HG02852 (cell line): ENCODE results near the gene GOLT1A.

Source experiments
- ATAC-seq: cut with Tn5 transposase; IDR thresholded peaks from one replicate; pipeline ENCODE4 v1.9.1; 2021; ENCODE audit warnings: mild to moderate bottlenecking, moderate library complexity; ENCODE audit not compliant: unreplicated experiment

Gene GOLT1A

DNA sequence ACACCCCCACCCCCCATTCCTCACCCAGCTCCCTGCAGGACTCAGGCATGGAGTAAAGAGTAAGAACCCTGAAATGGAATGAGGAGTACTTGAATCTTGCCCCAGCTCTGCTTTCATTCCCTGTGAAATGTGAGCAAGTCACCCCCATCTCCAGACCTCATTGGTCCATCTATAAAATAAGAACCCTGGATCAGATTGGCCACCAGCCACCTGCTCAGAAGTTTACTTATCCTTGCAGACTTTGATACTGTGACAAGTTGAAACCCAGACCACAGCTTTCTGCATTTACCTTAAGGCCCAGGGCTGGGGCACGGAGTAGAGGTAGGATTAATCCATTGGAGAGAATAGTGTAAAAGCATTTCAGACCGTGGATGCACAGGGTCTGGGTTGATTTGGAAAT lies 19.7 kb downstream of the GOLT1A start:
- no peak for ATAC-seq

DNA sequence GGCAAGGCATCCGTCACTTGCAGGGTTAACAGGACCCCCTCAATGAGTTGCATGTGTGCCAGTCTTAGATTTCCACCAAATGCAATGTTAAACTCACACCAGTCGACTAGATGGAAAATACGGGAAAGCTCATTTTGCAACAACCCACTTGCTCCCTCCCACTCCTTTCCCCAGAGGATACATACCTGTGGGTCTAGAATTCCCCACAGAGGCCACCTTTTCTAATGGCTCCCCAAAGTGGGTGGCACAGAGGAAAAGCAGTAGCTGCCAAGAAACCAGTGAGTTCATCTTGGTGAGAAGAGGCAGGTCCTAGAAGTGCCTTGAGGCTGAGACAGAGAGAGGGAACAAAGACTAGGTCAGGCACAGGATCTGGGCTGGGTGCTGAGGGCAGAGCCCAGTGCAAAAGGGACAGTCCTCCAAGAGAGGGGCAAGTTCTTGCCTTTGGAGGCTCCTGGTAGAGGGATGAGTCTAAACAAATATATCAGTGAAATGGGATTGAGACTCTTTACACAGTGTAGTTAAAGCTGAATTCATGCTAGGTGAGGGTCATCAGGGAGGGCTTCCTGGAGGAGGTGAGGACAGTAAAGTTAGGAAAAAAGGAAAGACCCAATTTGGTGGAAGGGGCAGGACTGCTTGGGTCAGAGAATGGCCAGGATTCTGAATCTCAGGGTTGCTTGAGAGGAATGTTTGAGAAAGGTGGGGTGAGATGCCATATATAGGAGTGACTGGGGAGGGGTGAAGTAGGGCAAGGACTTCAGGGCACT lies 21.0 kb downstream of the GOLT1A start:
- ATAC-seq, result no peak

DNA sequence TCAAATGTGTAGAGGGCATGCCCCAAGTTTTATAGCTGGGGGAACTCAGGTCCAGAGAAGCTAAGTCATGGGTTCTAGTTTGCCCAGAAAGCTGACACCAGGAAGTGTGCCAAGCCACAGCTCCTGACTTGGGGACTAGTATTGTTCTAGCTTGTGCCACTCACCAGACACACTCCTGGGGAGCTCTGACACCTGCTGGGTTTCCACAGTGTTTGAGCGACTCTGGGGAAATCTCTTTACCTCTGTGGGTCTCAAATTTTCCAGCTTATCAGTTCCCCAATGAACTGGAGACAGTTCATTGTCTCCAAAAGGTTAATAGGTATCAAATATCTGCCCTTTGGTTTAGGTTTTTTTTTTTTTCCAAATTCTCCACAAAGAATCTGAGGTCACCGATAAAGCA lies 21.7 kb downstream of the GOLT1A start:
- no peak for ATAC-seq

DNA sequence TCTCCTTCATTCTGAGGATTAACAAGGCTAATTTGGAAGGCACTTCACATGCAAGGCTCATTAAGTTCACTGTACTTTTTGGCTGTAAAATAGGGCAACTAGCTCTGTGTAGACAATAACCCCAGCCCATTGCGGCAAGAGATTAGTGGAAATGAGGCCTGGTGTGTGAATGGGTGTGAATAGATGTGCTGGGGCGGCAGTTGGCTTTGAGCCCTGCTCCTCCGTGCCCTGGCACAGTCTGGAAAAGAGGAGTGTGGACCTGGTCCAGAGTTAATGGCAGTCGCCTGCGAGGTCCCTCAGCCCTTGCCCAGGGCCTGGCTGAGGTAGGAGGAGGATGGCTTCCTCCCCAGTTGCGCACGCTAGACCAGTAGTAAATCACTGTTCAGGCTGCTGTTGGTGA lies 22.3 kb downstream of the GOLT1A start:
- ATAC-seq, result no peak

DNA sequence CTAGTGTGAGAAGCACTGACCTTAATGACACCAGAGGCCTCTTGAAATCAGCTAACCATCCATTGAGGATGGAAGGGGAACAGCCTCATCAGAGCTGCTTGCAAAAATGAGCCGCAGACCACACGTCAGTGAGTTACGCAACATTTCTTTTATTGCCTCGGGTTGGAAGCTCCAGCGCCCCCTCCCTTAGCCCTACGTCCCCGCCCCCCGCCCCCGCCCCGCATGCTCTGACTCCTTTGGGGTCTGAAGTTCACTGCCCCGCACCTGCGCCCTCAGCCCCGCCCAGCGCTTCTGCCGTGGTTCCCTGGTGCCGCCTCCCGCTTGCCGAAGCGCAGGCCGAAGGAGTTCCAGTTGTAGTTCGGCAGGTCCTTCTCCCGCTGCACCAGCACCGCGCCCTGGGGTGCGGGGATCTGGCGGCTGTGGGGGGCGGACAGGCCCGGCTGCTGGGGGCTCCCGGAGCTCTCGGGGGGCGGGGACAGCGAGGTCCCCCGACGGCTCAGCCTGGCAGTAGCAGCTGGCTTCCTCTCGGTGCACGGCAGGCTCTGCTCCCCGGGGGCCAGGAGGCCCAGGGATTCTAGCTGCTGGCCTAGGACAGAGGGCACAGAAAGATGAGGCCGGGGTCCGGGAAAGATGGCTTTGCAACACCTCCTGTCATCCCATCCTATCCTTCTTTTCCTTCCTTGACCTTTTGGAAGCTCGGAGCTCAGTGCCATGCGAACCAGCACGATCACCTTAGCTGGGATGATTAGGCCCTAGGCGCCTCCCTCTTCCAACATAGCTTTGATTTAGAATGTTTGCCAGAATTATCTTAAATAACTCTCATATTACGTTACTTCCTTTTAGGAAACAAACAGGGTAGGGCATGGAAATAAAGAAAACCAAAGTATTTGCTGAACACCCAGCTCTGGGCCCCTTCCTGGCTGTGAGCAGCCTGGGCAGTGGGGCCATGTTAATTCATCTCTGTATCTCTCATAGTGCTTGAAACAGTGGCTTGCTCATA lies 23.3 kb downstream of the GOLT1A start:
- ATAC-seq, result no peak

DNA sequence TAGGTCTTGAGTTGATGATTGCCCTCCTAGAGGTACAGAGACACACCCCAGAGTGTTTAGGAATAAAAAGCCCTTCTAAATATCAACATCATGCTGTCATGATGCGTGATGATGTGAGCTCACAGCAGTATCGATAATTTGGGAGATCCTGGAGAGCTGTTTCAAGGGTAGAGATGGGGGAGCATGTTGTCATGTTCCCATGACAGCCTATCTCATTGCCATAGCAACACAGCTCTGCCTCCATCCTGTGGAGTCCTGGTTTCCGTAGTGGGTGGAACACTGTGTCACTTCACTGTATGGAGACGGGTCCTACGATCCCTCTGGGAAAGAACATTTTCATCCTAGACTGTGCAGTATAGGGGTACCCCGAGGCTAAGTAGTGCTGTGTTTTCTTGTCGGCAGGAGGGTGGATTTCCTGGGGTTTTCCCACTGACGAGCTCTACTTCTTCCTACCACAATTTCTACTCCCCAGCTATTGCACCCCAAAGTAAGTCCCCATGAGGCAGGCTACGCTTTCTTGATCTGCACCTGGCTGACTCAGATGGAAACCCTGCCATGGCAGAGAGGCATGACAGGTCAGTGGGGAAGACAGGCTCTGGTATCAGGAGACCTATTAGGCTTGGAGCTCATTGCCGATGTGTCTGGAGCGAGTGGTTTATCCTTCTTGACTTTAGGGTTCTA lies 24.7 kb downstream of the GOLT1A start:
- no peak for ATAC-seq

DNA sequence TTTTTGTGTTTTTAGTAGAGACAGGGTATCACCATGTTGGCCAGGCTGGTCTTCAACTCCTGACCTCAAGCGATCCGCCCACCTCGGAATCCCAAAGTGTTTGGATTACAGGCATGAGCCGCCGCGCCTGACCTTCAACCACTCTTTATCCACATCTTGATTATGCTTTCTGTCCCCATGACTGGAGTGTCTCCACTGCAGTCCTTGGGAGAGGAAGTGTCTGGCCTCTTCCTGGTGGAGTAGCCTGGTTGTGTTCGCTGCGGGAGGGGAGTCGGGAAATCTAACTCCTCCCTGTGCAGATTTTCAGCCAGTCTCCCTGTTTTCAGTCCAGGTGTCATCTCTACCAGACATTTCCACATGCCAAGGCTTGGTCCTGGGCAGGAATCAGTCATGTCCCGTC lies 27.2 kb downstream of the GOLT1A start:
- no peak for ATAC-seq

DNA sequence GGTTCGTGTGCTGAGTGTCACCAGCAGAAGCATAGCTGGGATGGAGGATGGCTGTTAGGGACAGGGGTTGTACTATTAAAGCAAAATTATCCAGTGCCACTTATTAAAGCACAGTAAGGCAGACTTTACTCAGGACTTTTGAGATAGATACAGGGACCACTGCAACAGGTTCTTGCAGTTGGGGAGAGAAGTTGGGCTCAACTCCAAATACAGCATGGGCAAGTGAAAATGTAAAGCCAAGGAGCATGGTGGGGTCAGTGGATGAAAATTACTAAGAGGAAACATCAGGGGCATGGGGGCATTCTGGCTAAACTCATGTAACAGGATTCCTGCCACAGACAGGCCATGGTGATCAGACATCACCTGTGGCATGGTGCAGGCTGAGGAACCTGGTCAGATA lies 32.7 kb downstream of the GOLT1A start:
- no peak for ATAC-seq

DNA sequence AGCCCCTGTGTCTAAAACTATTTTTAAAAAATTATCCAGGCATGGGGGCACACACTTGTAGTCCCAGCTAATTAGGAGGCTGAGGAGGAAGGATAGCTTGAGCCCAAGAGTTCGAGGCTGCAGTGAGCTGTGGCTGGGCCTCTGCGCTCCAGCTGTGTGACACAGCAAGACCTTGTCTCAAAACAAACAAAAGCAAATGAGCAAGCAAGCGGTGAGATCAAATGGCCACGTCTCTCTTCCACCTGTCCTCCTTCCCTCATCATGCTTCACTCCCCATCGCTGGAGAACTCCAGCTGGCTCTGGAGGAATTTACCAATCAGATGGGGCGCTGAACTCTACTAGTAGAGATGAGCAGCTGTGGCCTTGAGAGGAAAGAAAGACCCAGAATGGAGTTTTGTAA lies 33.7 kb downstream of the GOLT1A start:
- ATAC-seq, result no peak

DNA sequence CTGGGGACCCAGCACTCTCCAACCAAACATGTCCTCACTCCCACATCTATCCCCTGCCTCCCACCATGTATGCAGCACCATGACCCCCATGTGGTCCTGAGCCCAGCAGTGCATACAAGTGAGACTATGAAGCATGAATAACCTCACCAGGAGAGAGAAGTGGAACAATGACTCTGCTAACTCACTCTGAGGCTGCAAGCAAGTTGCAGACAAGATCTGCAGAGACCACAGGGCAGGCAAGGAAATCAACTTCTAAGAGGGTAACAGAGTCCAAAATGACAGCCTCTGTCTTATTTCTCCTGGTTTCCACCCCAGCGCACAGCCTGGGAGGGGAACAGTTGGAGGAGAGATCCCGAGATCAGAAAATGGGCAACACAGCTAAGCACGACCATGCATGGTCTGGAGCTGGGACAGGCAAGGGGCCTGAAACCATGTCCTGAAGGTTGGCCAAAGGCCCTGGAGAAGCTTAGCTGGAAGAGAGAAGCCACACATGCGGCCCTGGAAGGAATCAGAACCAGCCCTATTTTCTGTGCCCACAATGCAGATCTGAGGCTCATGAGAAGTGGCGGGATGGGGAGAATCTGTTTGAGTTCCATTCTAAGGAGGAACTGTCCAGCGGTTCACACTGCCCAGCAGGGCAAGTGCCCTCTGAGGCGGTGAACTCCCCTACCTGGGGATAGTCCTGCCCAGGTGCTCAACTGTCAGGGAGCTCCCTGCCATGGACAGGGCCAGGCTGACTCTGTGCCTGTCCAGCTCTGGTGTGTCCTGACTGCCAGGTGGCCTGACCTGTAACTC lies 35.1 kb downstream of the GOLT1A start:
- no peak for ATAC-seq

DNA sequence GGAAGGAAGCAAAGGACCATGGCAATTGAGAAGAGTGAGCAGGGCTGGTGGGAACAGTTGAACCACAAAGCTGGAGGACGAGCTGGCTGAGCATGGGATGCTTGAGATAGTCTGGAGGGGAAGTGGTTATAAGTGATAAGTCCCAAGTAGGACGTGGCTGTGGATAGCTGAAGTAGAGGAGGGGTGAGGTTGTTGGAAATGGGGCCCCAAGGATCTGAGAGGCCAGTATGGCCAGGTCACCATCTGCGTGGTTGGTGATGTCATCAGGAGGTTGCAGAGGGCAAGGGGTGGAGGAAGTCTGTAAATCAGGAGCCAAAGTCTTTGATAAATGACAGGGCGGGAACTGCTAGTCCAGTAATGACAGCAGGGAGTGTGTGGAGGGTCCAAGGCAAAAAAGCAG lies 36.7 kb downstream of the GOLT1A start:
- no peak for ATAC-seq

DNA sequence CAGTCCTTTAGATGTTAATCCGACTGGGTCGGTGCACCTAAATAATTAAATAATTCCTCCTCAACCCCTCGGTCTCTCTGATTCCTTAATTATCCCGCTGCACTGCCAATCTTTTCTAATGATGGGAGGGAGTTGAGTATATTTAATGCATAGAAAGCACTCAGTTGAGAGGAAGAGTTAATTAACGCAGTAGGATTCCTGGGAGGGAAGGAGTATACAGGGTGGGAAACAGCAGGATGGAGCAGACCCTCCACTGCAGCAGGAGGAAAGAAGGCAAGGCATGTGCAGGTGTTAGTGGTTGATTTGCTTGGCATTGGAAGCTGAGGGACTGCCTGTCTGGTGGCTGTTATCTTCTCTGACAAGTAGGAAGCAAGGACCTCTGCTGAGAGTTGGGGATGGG lies 37.7 kb downstream of the GOLT1A start:
- no peak for ATAC-seq

DNA sequence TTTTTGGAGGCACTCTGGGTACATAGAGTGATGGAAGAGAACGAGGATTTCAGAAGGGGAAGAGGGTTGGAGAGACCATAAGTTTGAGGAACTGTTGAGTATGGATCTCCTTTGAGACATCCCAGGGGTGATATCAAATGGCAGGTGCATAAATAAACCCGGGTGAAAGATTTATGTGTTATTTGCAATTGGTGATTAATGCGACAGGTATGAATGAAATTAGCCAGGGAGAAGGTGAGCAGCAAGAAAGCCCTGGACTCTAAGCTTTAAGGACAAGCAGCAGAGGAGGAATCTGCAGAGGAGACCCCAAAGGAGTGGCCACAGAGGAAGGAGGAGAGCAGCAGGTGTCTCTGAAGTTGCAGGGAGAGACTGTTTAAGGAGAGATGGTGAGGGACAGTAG lies 38.8 kb downstream of the GOLT1A start:
- ATAC-seq, result no peak

DNA sequence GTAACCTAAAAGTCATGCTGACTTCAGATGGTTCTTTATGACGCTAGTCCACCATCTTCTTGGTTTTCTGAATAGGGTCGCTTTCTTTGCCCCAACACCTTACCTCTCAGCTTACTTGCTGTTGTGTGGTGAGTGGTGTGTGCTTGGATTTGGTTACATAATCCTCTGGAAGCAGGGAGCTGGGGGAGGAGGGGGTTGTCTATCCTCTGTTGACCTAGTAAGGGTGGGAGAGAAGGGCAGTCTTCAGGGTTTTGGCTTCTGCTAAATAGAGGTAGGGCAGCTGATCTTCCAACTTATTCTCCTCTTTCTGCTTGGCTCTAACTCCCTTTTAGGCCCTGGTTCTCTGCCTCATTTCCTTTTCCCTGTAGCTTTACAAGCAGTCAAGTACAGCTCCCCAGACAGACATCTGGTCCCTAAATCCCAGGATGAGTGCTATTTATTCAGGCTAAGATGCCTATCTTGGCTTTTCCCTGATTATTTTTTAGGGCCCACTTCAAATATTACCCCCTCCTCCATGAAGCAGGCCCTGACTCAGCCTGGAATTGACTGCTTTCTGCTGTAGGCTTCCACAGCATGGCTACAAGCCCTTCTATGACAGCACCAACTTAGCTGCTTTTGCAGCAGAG lies 41.3 kb downstream of the GOLT1A start:
- ATAC-seq, result no peak

DNA sequence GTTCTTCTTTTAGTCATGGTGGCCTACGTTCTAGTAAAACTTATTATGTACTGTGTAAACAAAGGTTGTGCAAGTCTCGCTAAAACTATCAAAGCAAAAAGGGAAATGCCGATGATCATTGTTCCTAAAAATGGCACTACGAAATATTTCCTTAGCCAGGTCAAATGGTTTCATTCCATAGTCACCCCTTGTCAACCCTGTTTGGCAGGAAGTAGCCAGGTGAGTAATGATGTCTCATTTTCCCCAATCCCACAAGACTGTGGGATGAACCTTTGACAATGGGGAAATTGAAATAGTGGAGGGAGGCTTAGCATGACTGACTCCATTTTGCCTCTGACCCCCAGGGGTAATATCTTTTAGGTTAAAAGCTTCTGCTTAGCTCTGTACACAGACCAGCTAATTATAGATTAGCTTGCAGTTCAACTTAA lies 42.0 kb downstream of the GOLT1A start:
- ATAC-seq, result no peak

DNA sequence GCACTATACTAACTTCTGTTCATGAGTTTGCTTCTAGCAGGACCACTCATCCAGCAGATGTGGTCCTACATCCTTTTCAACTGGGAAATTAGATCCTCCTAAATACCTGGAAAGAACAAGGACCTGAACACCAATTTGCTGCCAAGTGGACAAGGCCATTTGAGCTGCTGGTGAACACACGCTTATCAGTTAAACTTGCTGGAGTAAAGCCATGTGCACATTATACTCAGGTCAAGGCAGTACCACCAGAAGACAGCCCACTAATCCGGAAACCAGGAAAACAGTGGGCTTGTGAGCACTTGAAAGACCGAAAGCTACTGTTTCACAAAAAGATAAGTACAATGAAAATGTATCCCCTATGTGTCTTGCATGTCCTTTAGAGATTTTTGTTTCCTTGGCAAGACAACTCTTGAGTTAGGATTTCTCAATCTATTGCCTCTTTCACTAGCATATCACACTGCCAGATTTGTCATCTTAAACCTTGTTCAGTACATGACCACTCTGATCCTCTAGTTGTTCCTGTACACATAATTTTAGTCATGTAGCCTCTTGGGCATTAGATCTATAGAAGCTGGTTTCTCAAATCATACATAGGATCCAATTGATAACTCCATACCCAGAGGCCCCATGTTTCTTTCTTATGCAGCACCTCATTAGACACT lies 43.2 kb downstream of the GOLT1A start:
- no peak for ATAC-seq

DNA sequence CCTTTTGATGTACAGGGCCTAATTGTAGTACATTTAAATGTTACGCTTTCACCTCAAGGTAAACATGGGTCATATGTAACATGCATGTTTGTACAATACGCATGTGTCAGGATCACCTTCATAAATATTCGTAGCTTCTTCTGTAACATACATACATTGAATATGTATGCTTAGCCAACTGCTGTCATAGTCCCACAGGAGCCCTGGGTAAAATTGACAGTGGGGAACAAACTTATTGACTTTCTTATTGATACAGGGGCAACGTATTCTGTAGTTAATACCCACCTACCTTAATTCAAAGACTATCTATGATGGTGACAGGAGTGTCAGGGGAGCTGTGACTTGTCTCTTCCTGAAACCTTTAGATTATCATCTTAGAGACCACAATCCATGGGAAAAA lies 43.9 kb downstream of the GOLT1A start:
- no peak for ATAC-seq

DNA sequence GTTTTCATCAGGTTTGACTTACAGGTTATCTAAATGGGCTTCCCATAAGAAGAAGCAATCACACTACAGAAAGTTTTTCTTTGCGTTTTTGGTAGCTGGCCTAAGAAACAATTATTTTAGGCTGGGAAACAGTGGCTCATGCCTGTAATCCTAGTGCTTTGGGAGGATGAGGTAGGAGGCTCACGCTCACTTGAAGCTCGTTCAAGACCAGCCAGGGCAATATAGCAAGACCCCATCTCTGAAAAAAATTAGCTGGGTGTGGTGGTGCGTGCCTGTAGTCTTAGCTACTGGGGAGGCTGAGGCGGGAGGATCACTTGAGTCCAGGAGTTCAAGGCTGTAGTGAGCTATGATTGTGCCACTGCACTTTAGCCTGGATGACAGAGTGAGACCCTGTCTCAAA lies 46.1 kb downstream of the GOLT1A start:
- ATAC-seq, result no peak

DNA sequence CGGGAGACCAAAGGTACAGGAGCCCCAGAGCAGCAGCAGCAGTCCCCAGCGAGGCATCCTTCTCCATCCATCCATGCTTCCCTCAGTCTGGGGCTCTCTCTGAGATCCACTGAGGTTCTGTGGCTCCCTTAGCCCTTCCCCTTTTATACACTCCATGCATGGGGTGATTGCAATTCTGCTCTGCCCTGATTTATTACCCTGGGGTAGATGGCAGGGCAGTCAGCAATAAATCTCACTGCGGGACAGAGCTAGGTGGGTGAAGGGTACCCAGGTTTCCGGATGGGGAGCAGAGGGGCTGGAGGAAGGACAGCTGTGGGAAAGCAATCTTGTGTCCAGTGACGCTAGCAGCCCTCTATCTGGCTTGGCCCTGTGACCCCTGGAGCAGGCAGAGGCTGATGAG lies 47.6 kb downstream of the GOLT1A start, which contains the start of gene REN:
REN (minus strand) TSS at position 119 of the 400 bp plus-strand sequence; CDS start at position 75, 44 bp downstream.
- ATAC-seq, result no peak
